GM12874 (cell line): ENCODE measurements around the gene FBXL17.

Source experiments
- CTCF ChIP-seq: IDR thresholded peaks from 2 replicates; pipeline ENCODE4 v1.5.1; 2011; ENCODE audit warnings: low read depth, mild to moderate bottlenecking, control low read depth, low read length, moderate library complexity; ENCODE audit not compliant: insufficient read depth

Gene FBXL17

GRCh38 chr5:108415726-108416125 is 33.8 kb upstream of the FBXL17 start:
- TF ChIP-seq CTCF, result no peak

GRCh38 chr5:108409786-108410185 is 27.9 kb upstream of the FBXL17 start:
- TF ChIP-seq CTCF, result no peak

GRCh38 chr5:108398964-108399363 is 17.1 kb upstream of the FBXL17 start:
- TF ChIP-seq CTCF, result no peak

- no peak for TF ChIP-seq CTCF
Measured at GRCh38 chr5:108387758-108388157, 5.9 kb upstream of the FBXL17 start.

GRCh38 chr5:108386345-108387061 is 4.6 kb upstream of the FBXL17 start:
- no peak for TF ChIP-seq CTCF

GRCh38 chr5:108384741-108385140 is 2.8 kb upstream of the FBXL17 start:
- TF ChIP-seq CTCF, result no peak

GRCh38 chr5:108382784-108383330 is 959 bp upstream of the FBXL17 start:
- no peak for TF ChIP-seq CTCF
